ENCODE results near the gene PEX5L.

Gene PEX5L

GRCh38 chr3:179771797-179772196 is 264.9 kb downstream of the PEX5L start:
- DNase-seq (ENCODE audit: low spot score): no peak

GRCh38 chr3:179769411-179770247 is 267.1 kb downstream of the PEX5L start:
- DNase-seq (ENCODE audit: low spot score): no peak

GRCh38 chr3:179768080-179768479 is 268.7 kb downstream of the PEX5L start:
- peak; percentile 71 for DNase-seq (ENCODE audit: low spot score)

GRCh38 chr3:179766416-179767133 is 270.2 kb downstream of the PEX5L start:
- DNase-seq (ENCODE audit: low spot score): no peak

GRCh38 chr3:179765396-179765795 is 271.3 kb downstream of the PEX5L start:
- no peak for DNase-seq (ENCODE audit: low spot score)

- DNase-seq (ENCODE audit: low spot score): no peak
These were observed 275.8 kb downstream of the PEX5L start for GRCh38 chr3:179760944-179761343.

- peak; percentile 40 for DNase-seq (ENCODE audit: low spot score)
These were observed 285.9 kb downstream of the PEX5L start for GRCh38 chr3:179750720-179751328.

GRCh38 chr3:179745716-179746115 is 291.0 kb downstream of the PEX5L start:
- DNase-seq (ENCODE audit: low spot score): no peak

GRCh38 chr3:179745079-179745478 is 291.7 kb downstream of the PEX5L start:
- no peak for DNase-seq (ENCODE audit: low spot score)

Data from pons (tissue), 1 donor.